SK-N-SH treated with all-trans-retinoic acid at 6 μM for 48 hours (cell line): Measurements from ENCODE around the gene CCDC30.

ENCODE experiments used
- ATAC-seq: fragments of 200-7000 bp; cut with Tn5 transposase; 3 replicates; pipeline ENCODE4 v1.9.1; 2020; ENCODE audit warnings: mild to moderate bottlenecking, moderate library complexity
- ARNTL ChIP-seq: fragments of 450-650 bp; formaldehyde crosslinking; IDR thresholded peaks from 2 replicates; pipeline ENCODE4 v1.5.0; 2020; ENCODE audit warnings: low read depth, mild to moderate bottlenecking, moderate library complexity, borderline replicate concordance
- BACH2 ChIP-seq: fragments of 250-450 bp; sonication (Bioruptor Pico); IDR thresholded peaks from 2 replicates; pipeline ENCODE4 v1.9.0; 2021; ENCODE audit warnings: mild to moderate bottlenecking, borderline replicate concordance
- CSDC2 ChIP-seq: fragments of 250-450 bp; sonication (Bioruptor Pico); IDR thresholded peaks from 2 replicates; pipeline ENCODE4 v1.5.0; 2020; ENCODE audit warnings: mild to moderate bottlenecking, moderate library complexity
- CSRNP3 ChIP-seq: fragments of 250-450 bp; sonication (Bioruptor Pico); IDR thresholded peaks from 2 replicates; pipeline ENCODE4 v1.5.1; 2021; ENCODE audit warnings: mild to moderate bottlenecking, moderate library complexity
- ESRRG ChIP-seq: fragments of 250-450 bp; sonication (Bioruptor Pico); IDR thresholded peaks from 2 replicates; pipeline ENCODE4 v1.6.1; 2021; ENCODE audit warnings: mild to moderate bottlenecking
- GLIS3 ChIP-seq: fragments of 250-450 bp; sonication (Bioruptor Pico); IDR thresholded peaks from 2 replicates; pipeline ENCODE4 v1.5.0; 2020; ENCODE audit warnings: mild to moderate bottlenecking, moderate library complexity
- ISL1 ChIP-seq: fragments of 250-450 bp; sonication (Bioruptor Pico); IDR thresholded peaks from 2 replicates; pipeline ENCODE4 v2.1.2; 2022; ENCODE audit warnings: mild to moderate bottlenecking, moderate library complexity
- OSR1 ChIP-seq: fragments of 250-450 bp; sonication (Bioruptor Pico); IDR thresholded peaks from 2 replicates; pipeline ENCODE4 v1.8.0; 2022; ENCODE audit warnings: moderate library complexity, mild to moderate bottlenecking, inconsistent platforms
- PATZ1 ChIP-seq: fragments of 250-450 bp; sonication (Bioruptor Pico); IDR thresholded peaks from 2 replicates; pipeline ENCODE4 v1.8.0; 2020; ENCODE audit warnings: mild to moderate bottlenecking, moderate library complexity, borderline replicate concordance
- POU6F1 ChIP-seq: fragments of 250-450 bp; sonication (Bioruptor Pico); IDR thresholded peaks from 2 replicates; pipeline ENCODE4 v1.8.0; 2021; ENCODE audit warnings: low read depth, mild to moderate bottlenecking, moderate library complexity, borderline replicate concordance
- PPARA ChIP-seq: fragments of 250-450 bp; sonication (Bioruptor Pico); IDR thresholded peaks from 2 replicates; pipeline ENCODE4 v1.5.0; 2020; ENCODE audit warnings: mild to moderate bottlenecking, borderline replicate concordance
- SNAI2 ChIP-seq: fragments of 250-450 bp; sonication (Bioruptor Pico); IDR thresholded peaks from 2 replicates; pipeline ENCODE4 v1.5.0; 2020; ENCODE audit warnings: mild to moderate bottlenecking, moderate library complexity
- TCF4 ChIP-seq: fragments of 250-450 bp; sonication (Bioruptor Pico); IDR thresholded peaks from 2 replicates; pipeline ENCODE4 v1.8.0; 2021; ENCODE audit warnings: mild to moderate bottlenecking, moderate library complexity, borderline replicate concordance
- TOX ChIP-seq: fragments of 250-450 bp; sonication (Bioruptor Pico); IDR thresholded peaks from 2 replicates; pipeline ENCODE4 v1.8.0; 2021; ENCODE audit warnings: mild to moderate bottlenecking, moderate library complexity, borderline replicate concordance
- TSHZ2 ChIP-seq: fragments of 250-450 bp; sonication (Bioruptor Pico); IDR thresholded peaks from 2 replicates; pipeline ENCODE4 v1.5.0; 2020; ENCODE audit warnings: mild to moderate bottlenecking, moderate library complexity
- ZC3H10 ChIP-seq: fragments of 250-450 bp; sonication (Bioruptor Pico); IDR thresholded peaks from 2 replicates; pipeline ENCODE4 v1.5.1; 2021; ENCODE audit warnings: mild to moderate bottlenecking, moderate library complexity
- ZFP3 ChIP-seq: fragments of 250-450 bp; sonication (Bioruptor Pico); IDR thresholded peaks from 2 replicates; pipeline ENCODE4 v1.5.0; 2020; ENCODE audit warnings: mild to moderate bottlenecking, moderate library complexity
- ZFP30 ChIP-seq: fragments of 450-650 bp; formaldehyde crosslinking; IDR thresholded peaks from 2 replicates; pipeline ENCODE4 v1.5.0; 2022; ENCODE audit warnings: mild to moderate bottlenecking, moderate library complexity
- ZNF565 ChIP-seq: fragments of 450-650 bp; formaldehyde crosslinking; conservative IDR thresholded peaks from 2 replicates; pipeline ENCODE4 v1.5.0; 2020; ENCODE audit warnings: low read depth, mild to moderate bottlenecking, moderate library complexity
- ZNF8 ChIP-seq: fragments of 450-650 bp; formaldehyde crosslinking; IDR thresholded peaks from 2 replicates; pipeline ENCODE4 v1.5.0; 2020; ENCODE audit warnings: mild to moderate bottlenecking, moderate library complexity

The CCDC30 gene

GRCh38 chr1:42691157-42691498, 228.0 kb downstream of the CCDC30 start:
- ATAC-seq = no peak
- no peak for TF ChIP-seq ESRRG (CRISPR knock-in tag)
- TF ChIP-seq ZC3H10 (CRISPR knock-in tag) = no peak
- TF ChIP-seq ZNF565 (CRISPR knock-in tag) = no peak
- TF ChIP-seq ISL1 (CRISPR knock-in tag) = no peak
- TF ChIP-seq OSR1 (CRISPR knock-in tag) = no peak
- no peak for TF ChIP-seq POU6F1 (CRISPR knock-in tag)

DNA sequence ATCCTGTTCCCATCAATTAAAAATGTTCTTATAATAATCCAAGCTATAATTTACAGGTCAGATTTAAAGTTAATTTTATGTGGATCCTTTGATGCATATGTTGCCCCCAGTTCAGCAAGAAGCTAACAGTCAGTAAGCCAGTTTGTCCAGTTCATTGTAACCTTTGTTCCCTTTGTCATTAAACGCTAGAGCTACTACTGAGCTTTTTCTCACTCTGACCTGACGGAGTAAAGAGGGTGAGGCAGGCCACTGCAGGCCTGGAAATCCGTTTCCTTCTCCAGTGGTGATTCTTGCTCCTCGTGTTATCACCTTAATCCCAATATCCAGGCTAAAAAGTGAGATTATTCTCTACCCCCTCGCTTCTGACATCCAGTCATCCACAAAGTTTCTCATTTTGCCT, 229.4 kb downstream of the CCDC30 start:
- no peak for ATAC-seq
- TF ChIP-seq ZFP3 (CRISPR knock-in tag) (no peak), ZC3H10 (CRISPR knock-in tag) (no peak), CSDC2 (CRISPR knock-in tag) (no peak), SNAI2 (no peak), PATZ1 (CRISPR knock-in tag) (no peak), ZNF8 (no peak), CSRNP3 (no peak), OSR1 (CRISPR knock-in tag) (no peak), PPARA (CRISPR knock-in tag) (no peak), TCF4 (CRISPR knock-in tag) (no peak), POU6F1 (CRISPR knock-in tag) (no peak), ARNTL (no peak), ESRRG (CRISPR knock-in tag) (no peak), ZFP30 (CRISPR knock-in tag) (no peak), BACH2 (CRISPR knock-in tag) (no peak), TSHZ2 (no peak), ISL1 (CRISPR knock-in tag) (no peak), TOX (CRISPR knock-in tag) (no peak), GLIS3 (CRISPR knock-in tag) (no peak)

- no peak for TF ChIP-seq PATZ1 (CRISPR knock-in tag)
- no peak for ATAC-seq
Observed at GRCh38 chr1:42692911-42693310, 229.8 kb downstream of the CCDC30 start.
